Type B pancreatic cell (in vitro differentiated cells): Measurements from ENCODE around the gene RCHY1. TPM values are rescaled to one million over a fixed set of nuclear protein-coding genes. Genes with fewer than 3 reads are reported as not detected.
A peak's percentile ranks its signal among the peaks of the same experiment; 100 is the strongest.
"Not testable (repeated sequence)": the region's sequence is repeated elsewhere in the genome, so short reads cannot be mapped to it uniquely, and the experiment has no call there.

Experiments used
- DNase-seq: peaks from one replicate; pipeline ENCODE4 v3.0.0; 2021; ENCODE audit warnings: mixed read lengths; ENCODE audit not compliant: unreplicated experiment; ENCODE audit errors: extremely low spot score
- H3K27ac Mint-ChIP-seq: 2 replicates; pipeline ENCODE4 v1.8.0; 2021; ENCODE audit warnings: mild to moderate bottlenecking, mixed read lengths
- H3K27me3 Mint-ChIP-seq: 2 replicates; pipeline ENCODE4 v1.8.0; 2021; ENCODE audit warnings: mixed read lengths
- H3K36me3 Mint-ChIP-seq: 2 replicates; pipeline ENCODE4 v1.8.0; 2021; ENCODE audit warnings: mixed read lengths
- H3K4me1 Mint-ChIP-seq: one replicate; pipeline ENCODE4 v1.8.0; 2021; ENCODE audit warnings: mixed read lengths; ENCODE audit not compliant: unreplicated experiment
- H3K4me3 Mint-ChIP-seq: 2 replicates; pipeline ENCODE4 v1.8.0; 2021; ENCODE audit warnings: mild to moderate bottlenecking, mixed read lengths
- H3K9me3 Mint-ChIP-seq: 2 replicates; pipeline ENCODE4 v1.8.0; 2021; ENCODE audit warnings: mixed read lengths
- CTCF ChIP-seq: fragments of 200-600 bp; sonication (generic); conservative IDR thresholded peaks from 2 replicates; pipeline ENCODE4 v1.5.0; 2021; ENCODE audit warnings: antibody characterized with exemption, mild to moderate bottlenecking
- total RNA-seq: library from RNA; stranded (reverse); gene quantifications from 2 replicates; pipeline ENCODE4 v1.2.1, GENCODE V29; 2021; ENCODE audit warnings: low replicate concordance

The RCHY1 gene
- total RNA-seq, 1 donor from 2014 or later = 35.4 TPM

DNA sequence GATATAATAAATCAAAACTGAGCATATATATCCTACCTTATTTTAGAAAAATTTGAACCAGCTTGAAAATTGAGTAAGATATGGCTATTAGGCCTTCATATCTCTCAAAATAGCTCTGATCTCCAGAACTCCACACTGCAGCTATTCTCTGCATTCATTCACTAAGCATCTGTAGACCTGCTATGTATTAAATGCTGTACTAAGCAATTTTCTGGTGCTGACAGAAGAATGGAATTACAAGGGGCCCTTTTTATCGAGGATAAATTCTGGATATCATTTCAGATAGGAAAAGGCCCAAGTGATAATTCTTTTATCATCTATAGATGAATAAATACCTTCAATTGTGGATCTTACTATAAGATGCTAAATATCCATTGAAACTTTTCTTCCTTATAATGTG is 1.9 kb upstream of the RCHY1 start:
- no peak for TF ChIP-seq CTCF
- H3K27ac Mint-ChIP-seq = no peak overlapping the region
- H3K9me3 Mint-ChIP-seq = no peaks in the 10 kb centered on the region
- H3K27me3 Mint-ChIP-seq = no peaks in the 10 kb centered on the region
- peaks cover 6% of the 10 kb centered on the region for H3K4me1 Mint-ChIP-seq
- H3K4me3 Mint-ChIP-seq = peak overlapping the region; percentile 12
- peaks cover 29% of the 10 kb centered on the region for H3K36me3 Mint-ChIP-seq
- DNase-seq = no peak

- DNase-seq = no peak
- Mint-ChIP-seq H3K9me3 (no peaks in the 10 kb centered on the region), H3K27me3 (no peaks in the 10 kb centered on the region), H3K4me3 (no peak overlapping the region), H3K4me1 (peaks cover 7% of the 10 kb centered on the region), H3K36me3 (peaks cover 26% of the 10 kb centered on the region), H3K27ac (peak overlapping the region; percentile 98)
- TF ChIP-seq CTCF = no peak
Observed at GRCh38 chr4:75514949-75515612, 878 bp upstream of the RCHY1 start.

GRCh38 chr4:75513526-75514130 is 575 bp downstream of the RCHY1 start:
- Mint-ChIP-seq H3K9me3 (no peaks in the 10 kb centered on the region), H3K36me3 (peaks cover 15% of the 10 kb centered on the region), H3K27ac (peak overlapping the region; percentile 98), H3K4me1 (peaks cover 16% of the 10 kb centered on the region), H3K27me3 (no peaks in the 10 kb centered on the region), H3K4me3 (no peak overlapping the region)
- no peak for TF ChIP-seq CTCF
- no peak for DNase-seq

DNA sequence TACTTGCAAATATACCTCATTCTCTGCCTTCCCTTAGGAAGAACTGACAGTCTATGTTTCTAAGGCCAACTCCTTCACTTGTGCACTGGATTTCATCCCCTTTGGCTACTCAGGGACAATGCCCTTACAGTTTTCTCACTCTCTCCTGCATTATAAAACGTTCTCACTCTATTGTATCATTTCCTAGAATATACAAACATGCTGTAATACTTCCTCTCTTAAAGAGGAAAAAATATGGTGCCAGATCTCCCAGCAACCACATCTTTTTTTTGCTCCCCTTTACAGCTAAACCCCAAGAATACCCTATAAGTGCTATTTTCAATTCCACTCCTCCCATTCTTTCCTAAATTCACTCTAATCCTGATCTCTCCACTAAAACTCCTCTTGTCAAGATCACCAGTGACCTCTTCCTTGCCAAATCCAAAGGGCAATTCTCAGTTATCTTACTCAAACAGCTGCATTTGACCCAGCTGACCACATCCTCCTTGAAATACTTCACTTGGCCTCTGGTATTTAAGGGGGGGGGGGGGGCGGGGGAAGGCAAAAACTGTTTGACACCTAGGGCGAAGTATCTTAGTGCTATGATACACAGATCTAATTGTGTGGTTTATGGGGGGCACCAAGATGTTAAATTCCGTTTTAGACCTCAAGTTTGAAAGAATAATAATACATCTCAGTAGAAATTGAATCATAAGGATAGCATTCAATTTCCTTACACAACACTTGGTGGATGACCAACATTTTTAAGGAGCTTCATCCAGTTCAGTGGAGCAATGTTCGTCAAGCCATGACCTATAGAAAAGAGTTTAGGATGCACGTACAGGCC is 1.6 kb downstream of the RCHY1 start:
- no peak for DNase-seq
- Mint-ChIP-seq H3K4me1 (peaks cover 16% of the 10 kb centered on the region), H3K9me3 (no peaks in the 10 kb centered on the region), H3K27me3 (no peaks in the 10 kb centered on the region), H3K27ac (peak overlapping the region; percentile 98), H3K4me3 (no peak overlapping the region), H3K36me3 (peaks cover 13% of the 10 kb centered on the region)
- TF ChIP-seq CTCF = no peak

GRCh38 chr4:75511841-75512240 is 2.4 kb downstream of the RCHY1 start:
- H3K27me3 Mint-ChIP-seq = no peaks in the 10 kb centered on the region
- peaks cover 16% of the 10 kb centered on the region for H3K4me1 Mint-ChIP-seq
- H3K9me3 Mint-ChIP-seq = no peaks in the 10 kb centered on the region
- H3K4me3 Mint-ChIP-seq = no peak overlapping the region
- no peak for TF ChIP-seq CTCF
- H3K36me3 Mint-ChIP-seq = peaks cover 16% of the 10 kb centered on the region
- no peak for DNase-seq
- no peak overlapping the region for H3K27ac Mint-ChIP-seq

GRCh38 chr4:75509592-75509991 is 4.6 kb downstream of the RCHY1 start:
- H3K9me3 Mint-ChIP-seq, DNase-seq, H3K4me3 Mint-ChIP-seq, H3K27ac Mint-ChIP-seq, H3K27me3 Mint-ChIP-seq: not testable (repeated sequence)
- H3K36me3 Mint-ChIP-seq = peaks cover 20% of the 10 kb centered on the region
- H3K4me1 Mint-ChIP-seq = peaks cover 11% of the 10 kb centered on the region
